SK-N-SH (cell line): ENCODE data around the gene ZNF783. TPM values are rescaled to one million over a fixed set of nuclear protein-coding genes. Genes with fewer than 3 reads are reported as not detected.

ENCODE experiments used
- CTCF ChIA-PET: fragments of 300-600, 350-600 bp; formaldehyde crosslinking; extraction: SDS; loops from one replicate; lab custom pipeline; 2021; lab: Yijun Ruan, JAX
- POLR2A ChIA-PET: fragments of 350-600 bp; sonication (Branson Sonifier 250); formaldehyde crosslinking; extraction: SDS; loops from one replicate; lab custom pipeline; 2020; ENCODE audit warnings: antibody characterized with exemption, inconsistent platforms; lab: Yijun Ruan, JAX
- DNase-seq: peaks from one replicate; pipeline ENCODE4 v3.0.0; 2012
- H2AFZ ChIP-seq: fragments of 200-600 bp; sonication (generic); 2 replicates; pipeline ENCODE4 v1.8.1; 2016; ENCODE audit warnings: antibody characterized with exemption, mild to moderate bottlenecking, low read depth
- H3F3A ChIP-seq: fragments of 200-600 bp; sonication (generic); replicated peaks from 2 replicates; pipeline ENCODE3; 2016; ENCODE audit warnings: antibody characterized with exemption, mild to moderate bottlenecking; ENCODE audit not compliant: insufficient read depth
- H3K27ac ChIP-seq, 2 experiments: fragments of 200-500 bp in 1 of 2; fragments of 200-600 bp in 1 of 2; sonication (Bioruptor generic) in 1 of 2; sonication (generic), shearing (Covaris generic) in 1 of 2; 2 replicates each; pipeline versions ENCODE4 v1.5.1 to v1.6.1; 2014 to 2016; ENCODE audit warnings: low read depth in 2 of 2, inconsistent platforms in 1 of 2, low read length in 1 of 2, mild to moderate bottlenecking in 1 of 2, mixed read lengths in 1 of 2
- H3K27me3 ChIP-seq: fragments of 200-600 bp; sonication (generic), shearing (Covaris generic); 2 replicates; pipeline ENCODE4 v1.6.1; 2016; ENCODE audit warnings: mixed run types; ENCODE audit not compliant: insufficient read depth
- H3K36me3 ChIP-seq, 2 experiments: fragments of 200-500 bp in 1 of 2; fragments of 200-600 bp in 1 of 2; sonication (Bioruptor generic) in 1 of 2; sonication (generic) in 1 of 2; replicated peaks in 1 of 2; 2 replicates each; pipeline versions ENCODE3 to v1.5.1; 2014 to 2016; ENCODE audit warnings: low read length in 1 of 2, mild to moderate bottlenecking in 1 of 2; ENCODE audit not compliant: insufficient read depth in 2 of 2, control insufficient read depth in 1 of 2
- H3K4me1 ChIP-seq, 2 experiments: fragments of 200-500 bp in 1 of 2; fragments of 200-600 bp in 1 of 2; sonication (Bioruptor generic) in 1 of 2; sonication (generic), shearing (Covaris generic) in 1 of 2; 2 replicates each; pipeline versions ENCODE4 v1.5.1 to v1.6.1; 2014 to 2016; ENCODE audit warnings: low read depth in 1 of 2, low read length in 1 of 2, mixed run types in 1 of 2; ENCODE audit not compliant: insufficient read depth in 2 of 2, control insufficient read depth in 1 of 2
- H3K4me2 ChIP-seq: fragments of 200-600 bp; sonication (generic), shearing (Covaris generic); 2 replicates; pipeline ENCODE4 v1.6.1; 2017; ENCODE audit warnings: mixed run types
- H3K4me3 ChIP-seq, 2 experiments: fragments of 200-500 bp in 1 of 2; fragments of 200-600 bp in 1 of 2; sonication (Bioruptor generic) in 1 of 2; sonication (generic), shearing (Covaris generic) in 1 of 2; 2 replicates each; pipeline versions ENCODE4 v1.5.1 to v1.8.1; 2014 to 2016; ENCODE audit warnings: low read depth in 2 of 2, inconsistent platforms in 1 of 2, low read length in 1 of 2, mild to moderate bottlenecking in 1 of 2, mixed read lengths in 1 of 2, moderate library complexity in 1 of 2
- H3K79me2 ChIP-seq: fragments of 200-600 bp; sonication (generic); 2 replicates; pipeline ENCODE4 v1.8.1; 2017; ENCODE audit warnings: mild to moderate bottlenecking; ENCODE audit not compliant: insufficient read depth
- H3K9ac ChIP-seq: fragments of 200-600 bp; sonication (generic); 2 replicates; pipeline ENCODE4 v1.6.1; 2017; ENCODE audit warnings: mixed run types
- H3K9me2 ChIP-seq: fragments of 200-600 bp; sonication (generic); 2 replicates; pipeline ENCODE4 v1.6.1; 2017; ENCODE audit warnings: mixed run types
- H3K9me3 ChIP-seq: fragments of 200-600 bp; sonication (generic); 2 replicates; pipeline ENCODE4 v1.6.1; 2017; ENCODE audit warnings: mixed run types, mild to moderate bottlenecking, moderate library complexity
- H4K20me1 ChIP-seq: fragments of 200-600 bp; sonication (generic); 2 replicates; pipeline ENCODE4 v1.6.1; 2017; ENCODE audit warnings: mild to moderate bottlenecking, mixed run types; ENCODE audit not compliant: insufficient read depth
- EP300 ChIP-seq, 2 experiments: IDR thresholded peaks; 2 replicates each; pipeline versions ENCODE4 v1.4.0 to v1.6.1; 2012; ENCODE audit warnings: borderline replicate concordance in 1 of 2, low read depth in 1 of 2, low read length in 1 of 2
- FOXM1 ChIP-seq: IDR thresholded peaks from 2 replicates; pipeline ENCODE4 v1.4.0; 2012; ENCODE audit warnings: low read depth, mild to moderate bottlenecking
- GABPA ChIP-seq: IDR thresholded peaks from 2 replicates; pipeline ENCODE4 v1.4.0; 2012; ENCODE audit warnings: low read depth, mild to moderate bottlenecking
- GATA2 ChIP-seq: sonication (generic); formaldehyde crosslinking; IDR thresholded peaks from 2 replicates; pipeline ENCODE4 v1.5.0; 2020; ENCODE audit warnings: mild to moderate bottlenecking, missing genetic modification reagents
- IRF3 ChIP-seq: fragments of 150-350 bp; IDR thresholded peaks from 2 replicates; pipeline ENCODE4 v1.6.1; 2016; ENCODE audit warnings: mild to moderate bottlenecking, low read depth, low read length
- JUND ChIP-seq: IDR thresholded peaks from 2 replicates; pipeline ENCODE4 v1.4.0; 2012
- MAX ChIP-seq: IDR thresholded peaks from 2 replicates; pipeline ENCODE4 v1.4.0; 2012; ENCODE audit warnings: low read depth
- MEF2A ChIP-seq: IDR thresholded peaks from 2 replicates; pipeline ENCODE4 v1.4.0; 2012; ENCODE audit warnings: low read depth, borderline replicate concordance
- MXI1 ChIP-seq: IDR thresholded peaks from 2 replicates; pipeline ENCODE4 v1.6.1; 2012; ENCODE audit warnings: mild to moderate bottlenecking, low read depth, low read length, improper control_type of control experiment
- PBX3 ChIP-seq: IDR thresholded peaks from 2 replicates; pipeline ENCODE4; 2012
- POLR2AphosphoS5 ChIP-seq: IDR thresholded peaks from 2 replicates; pipeline ENCODE4 v1.6.1; 2012; ENCODE audit warnings: low read depth, low read length
- REST ChIP-seq: IDR thresholded peaks from 2 replicates; pipeline ENCODE4 v1.6.1; 2012; ENCODE audit warnings: mild to moderate bottlenecking, low read depth, low read length, moderate library complexity
- TCF12 ChIP-seq: IDR thresholded peaks from 2 replicates; pipeline ENCODE4 v1.4.0; 2012
- TEAD4 ChIP-seq: IDR thresholded peaks from 2 replicates; pipeline ENCODE4 v1.4.0; 2012; ENCODE audit warnings: mild to moderate bottlenecking, borderline replicate concordance; ENCODE audit not compliant: insufficient read depth
- USF2 ChIP-seq: fragments of 150-350 bp; IDR thresholded peaks from 2 replicates; pipeline ENCODE4 v1.6.1; 2017; ENCODE audit warnings: antibody characterized with exemption, low read length, low read depth, borderline replicate concordance
- WGBS: methylation state at CpG from one replicate; pipeline ENCODE4 v1.1.6; 2017; ENCODE audit warnings: low lambda C conversion rate; 5-methylcytosine and 5-hydroxymethylcytosine counted together
- polyA plus RNA-seq, 3 experiments: library from polyadenylated mRNA; depleted of rRNA; stranded (reverse); fragments of >200 nt; gene quantifications; 2 replicates each; pipeline ENCODE4 v1.2.3, GENCODE V29; 2012

The ZNF783 gene
- polyA plus RNA-seq, 1 of the 3 experiments (the other 2 are of a cell fraction): 12.5 TPM

- Histone ChIP-seq H3K27me3 (no peaks in the 10 kb centered on the region; the same call in 1 of the 2 replicates), H3K27ac (no peak overlapping the region), H2AFZ (no peak overlapping the region), H3K4me3 (no peak overlapping the region), H3K4me2 (no peak overlapping the region), H3F3A (no peaks in the 10 kb centered on the region), H3K36me3 (no peaks in the 10 kb centered on the region), H3K9me3 (no peaks in the 10 kb centered on the region), H3K9ac (no peak overlapping the region), H3K9me2 (no peaks in the 10 kb centered on the region), H4K20me1 (no peaks in the 10 kb centered on the region), H3K79me2 (no peaks in the 10 kb centered on the region), H3K4me1 (no peaks in the 10 kb centered on the region)
- WGBS: 8% methylated on average over 1 of the region's 1 CpG
- DNase-seq: no peak
- POLR2A ChIA-PET: no interaction called here
- TF ChIP-seq JUND (no peak), GABPA (no peak), TEAD4 (no peak), FOXM1 (no peak), USF2 (no peak), PBX3 (no peak), GATA2 (CRISPR knock-in tag) (no peak), MEF2A (no peak), POLR2AphosphoS5 (no peak), REST (no peak), TCF12 (no peak), EP300 (IDR thresholded peaks at IDR 0.05; ENCODE audit: borderline replicate concordance in 1 of 2, low read depth in 1 of 2, low read length in 1 of 2) (no peak), IRF3 (no peak), MXI1 (no peak), MAX (no peak)
- CTCF ChIA-PET: no interaction called here
Measured at GRCh38 chr7:149317496-149317895, 55.5 kb downstream of the ZNF783 start.
